Astrocyte (in vitro differentiated cells and primary cell): ENCODE data around the gene CHRNB4. TPM values are rescaled to one million over a fixed set of nuclear protein-coding genes. Genes with fewer than 3 reads are reported as not detected.

Experiments
- DNase-seq: peaks from one replicate; pipeline ENCODE4 v3.0.0-alpha.2; 2010; ENCODE audit warnings: low read depth
- FAIRE-seq: peaks from 2 replicates; lab custom pipeline; 2011; peaks lifted over from hg19 to GRCh38; lab: Jason Lieb, UNC
- H2AFZ ChIP-seq: 2 replicates; pipeline ENCODE4 v1.6.0; 2012; ENCODE audit warnings: low read depth, low read length, inconsistent platforms
- H3K27ac ChIP-seq: 2 replicates; pipeline ENCODE4 v1.5.1; 2011; ENCODE audit warnings: low read depth, low read length, inconsistent platforms
- H3K27me3 ChIP-seq: 2 replicates; pipeline ENCODE4 v1.6.0; 2011; ENCODE audit warnings: low read length, inconsistent platforms; ENCODE audit not compliant: insufficient read depth
- H3K36me3 ChIP-seq: 2 replicates; pipeline ENCODE4 v1.5.1; 2011; ENCODE audit warnings: low read length, inconsistent platforms; ENCODE audit not compliant: insufficient read depth
- H3K4me1 ChIP-seq: 2 replicates; pipeline ENCODE4 v1.5.1; 2011; ENCODE audit warnings: low read length, inconsistent platforms; ENCODE audit not compliant: insufficient read depth
- H3K4me2 ChIP-seq: 2 replicates; pipeline ENCODE4 v1.6.0; 2012; ENCODE audit warnings: low read length, inconsistent platforms
- H3K4me3 ChIP-seq: 2 replicates; pipeline ENCODE4 v1.5.1; 2011; ENCODE audit warnings: low read depth, mild to moderate bottlenecking, low read length, inconsistent platforms; ENCODE audit not compliant: insufficient read depth
- H3K79me2 ChIP-seq: 2 replicates; pipeline ENCODE4 v1.6.0; 2012; ENCODE audit warnings: mild to moderate bottlenecking, low read length, inconsistent platforms; ENCODE audit not compliant: insufficient read depth
- H3K9ac ChIP-seq: 2 replicates; pipeline ENCODE4 v1.6.0; 2012; ENCODE audit warnings: mild to moderate bottlenecking, low read length, inconsistent platforms
- H3K9me3 ChIP-seq: 2 replicates; pipeline ENCODE4 v1.5.1; 2012; ENCODE audit warnings: low read depth, mild to moderate bottlenecking, low read length, inconsistent platforms; ENCODE audit not compliant: insufficient read depth
- H4K20me1 ChIP-seq: 2 replicates; pipeline ENCODE4 v1.6.0; 2012; ENCODE audit warnings: low read length, inconsistent platforms; ENCODE audit not compliant: insufficient read depth
- H3K27ac Mint-ChIP-seq: one replicate; pipeline ENCODE4 v1.8.0; 2021; ENCODE audit warnings: mild to moderate bottlenecking, mixed read lengths; ENCODE audit not compliant: unreplicated experiment
- H3K27me3 Mint-ChIP-seq: one replicate; pipeline ENCODE4 v1.8.0; 2021; ENCODE audit warnings: low read depth, mixed read lengths; ENCODE audit not compliant: unreplicated experiment
- H3K36me3 Mint-ChIP-seq: one replicate; pipeline ENCODE4 v1.8.0; 2021; ENCODE audit warnings: low read depth, mixed read lengths; ENCODE audit not compliant: unreplicated experiment
- H3K4me1 Mint-ChIP-seq: one replicate; pipeline ENCODE4 v1.8.0; 2021; ENCODE audit warnings: low read depth, mixed read lengths; ENCODE audit not compliant: unreplicated experiment
- H3K4me3 Mint-ChIP-seq: one replicate; pipeline ENCODE4 v1.8.0; 2021; ENCODE audit warnings: mild to moderate bottlenecking, moderate library complexity, mixed read lengths; ENCODE audit not compliant: unreplicated experiment
- H3K9me3 Mint-ChIP-seq: one replicate; pipeline ENCODE4 v1.8.0; 2021; ENCODE audit warnings: mild to moderate bottlenecking, mixed read lengths; ENCODE audit not compliant: unreplicated experiment
- CTCF ChIP-seq: IDR thresholded peaks from 2 replicates; pipeline ENCODE4 v1.5.1; 2011; ENCODE audit warnings: low read depth, mild to moderate bottlenecking, inconsistent platforms, low read length, moderate library complexity; ENCODE audit not compliant: insufficient read depth
- EZH2 ChIP-seq: IDR thresholded peaks from 2 replicates; pipeline ENCODE4 v1.6.1; 2012; ENCODE audit warnings: mild to moderate bottlenecking, low read length, inconsistent platforms; ENCODE audit not compliant: insufficient read depth
- total RNA-seq: library from RNA; stranded (reverse); gene quantifications from 2 replicates; pipeline ENCODE4 v1.2.1, GENCODE V29; 2021

CHRNB4 gene
- total RNA-seq, 1 donor from 2014 or later, result not detected

- DNase-seq (no peak), FAIRE-seq (no peak)
- no peak overlapping the region for H3K4me3 ChIP-seq
Observed at GRCh38 chr15:78651930-78652615, 11.1 kb upstream of the CHRNB4 start.

GRCh38 chr15:78651007-78651406 lies 10.0 kb upstream of the CHRNB4 start:
- DNase-seq (no peak), FAIRE-seq (no peak)
- Mint-ChIP-seq H3K27ac (no peak overlapping the region), H3K27me3 (peaks cover 47% of the 10 kb centered on the region), H3K4me1 (no peaks in the 10 kb centered on the region), H3K9me3 (no peaks in the 10 kb centered on the region), H3K36me3 (peaks cover 4% of the 10 kb centered on the region), H3K4me3 (no peak overlapping the region)
- Histone ChIP-seq H3K9me3 (no peaks in the 10 kb centered on the region), H2AFZ (no peak overlapping the region), H4K20me1 (no peaks in the 10 kb centered on the region), H3K9ac (no peak overlapping the region), H3K4me2 (no peak overlapping the region), H3K27me3 (peaks cover 6% of the 10 kb centered on the region), H3K4me3 (no peak overlapping the region), H3K4me1 (no peaks in the 10 kb centered on the region), H3K27ac (no peak overlapping the region), H3K36me3 (no peaks in the 10 kb centered on the region), H3K79me2 (no peaks in the 10 kb centered on the region)
- TF ChIP-seq CTCF (no peak), EZH2 (no peak)

More at GRCh38 chr15:78651930-78652615, 11.1 kb upstream of the CHRNB4 start:
- H3K4me3 Mint-ChIP-seq, result no peak overlapping the region
- no peak for TF ChIP-seq CTCF
- TF ChIP-seq EZH2, result no peak
- Histone ChIP-seq H3K79me2 (no peaks in the 10 kb centered on the region), H3K4me1 (no peaks in the 10 kb centered on the region), H4K20me1 (no peaks in the 10 kb centered on the region), H3K27ac (no peak overlapping the region), H2AFZ (no peak overlapping the region), H3K36me3 (no peaks in the 10 kb centered on the region), H3K9me3 (no peaks in the 10 kb centered on the region), H3K9ac (no peak overlapping the region), H3K4me2 (no peak overlapping the region), H3K27me3 (peaks cover 6% of the 10 kb centered on the region)
- peaks cover 4% of the 10 kb centered on the region for H3K36me3 Mint-ChIP-seq
- H3K9me3 Mint-ChIP-seq, result no peaks in the 10 kb centered on the region
- no peaks in the 10 kb centered on the region for H3K4me1 Mint-ChIP-seq
- H3K27me3 Mint-ChIP-seq, result peaks cover 48% of the 10 kb centered on the region
- no peak overlapping the region for H3K27ac Mint-ChIP-seq

- Histone ChIP-seq H3K4me1 (no peaks in the 10 kb centered on the region), H3K9ac (no peak overlapping the region), H3K27me3 (peaks cover 5% of the 10 kb centered on the region), H3K9me3 (no peaks in the 10 kb centered on the region), H2AFZ (no peak overlapping the region), H3K27ac (no peak overlapping the region), H3K79me2 (no peaks in the 10 kb centered on the region), H3K4me3 (no peak overlapping the region), H3K4me2 (no peak overlapping the region), H4K20me1 (no peaks in the 10 kb centered on the region), H3K36me3 (no peaks in the 10 kb centered on the region)
- DNase-seq (no peak), FAIRE-seq (no peak)
- peaks cover 47% of the 10 kb centered on the region for H3K27me3 Mint-ChIP-seq
- peaks cover 4% of the 10 kb centered on the region for H3K36me3 Mint-ChIP-seq
- H3K9me3 Mint-ChIP-seq, result no peaks in the 10 kb centered on the region
- no peak for TF ChIP-seq EZH2
- TF ChIP-seq CTCF, result no peak
- H3K4me3 Mint-ChIP-seq, result no peak overlapping the region
- no peaks in the 10 kb centered on the region for H3K4me1 Mint-ChIP-seq
- no peak overlapping the region for H3K27ac Mint-ChIP-seq
Observed at GRCh38 chr15:78650022-78650421, 9.0 kb upstream of the CHRNB4 start.
